IPS DF 6.9 (cell line): Measurements from ENCODE around the gene ASB2.

ENCODE experiments used
- DNase-seq: peaks from one replicate; pipeline ENCODE4 v3.0.0-alpha.2; 2013; ENCODE audit warnings: low read depth, low spot score
- H3K27ac ChIP-seq: one replicate; pipeline ENCODE4 v1.5.1; 2013; ENCODE audit warnings: low read length, control low read depth
- H3K27me3 ChIP-seq: 2 replicates; pipeline ENCODE4 v1.6.1; 2013; ENCODE audit warnings: mild to moderate bottlenecking, low read length; ENCODE audit not compliant: control insufficient read depth, insufficient read depth
- H3K36me3 ChIP-seq: 2 replicates; pipeline ENCODE4 v1.6.1; 2013; ENCODE audit warnings: low read length; ENCODE audit not compliant: control insufficient read depth, insufficient read depth
- H3K4me1 ChIP-seq: 2 replicates; pipeline ENCODE4 v1.6.1; 2013; ENCODE audit warnings: low read length; ENCODE audit not compliant: control insufficient read depth, insufficient read depth
- H3K4me3 ChIP-seq: 2 replicates; pipeline ENCODE4 v1.5.1; 2013; ENCODE audit warnings: mild to moderate bottlenecking, low read length
- H3K9me3 ChIP-seq: 2 replicates; pipeline ENCODE4 v1.6.1; 2013; ENCODE audit warnings: low read length, inconsistent platforms; ENCODE audit not compliant: control insufficient read depth, insufficient read depth
- WGBS: extraction: QIAGEN DNeasy Blood & Tissue Kit; methylation state at CpG from one replicate; pipeline ENCODE4 v1.1.7; 2013; ENCODE audit warnings: mixed read lengths, missing lambda C conversion rate; ENCODE audit not compliant: insufficient read length, insufficient coverage; 5-methylcytosine and 5-hydroxymethylcytosine counted together

The ASB2 gene

DNA sequence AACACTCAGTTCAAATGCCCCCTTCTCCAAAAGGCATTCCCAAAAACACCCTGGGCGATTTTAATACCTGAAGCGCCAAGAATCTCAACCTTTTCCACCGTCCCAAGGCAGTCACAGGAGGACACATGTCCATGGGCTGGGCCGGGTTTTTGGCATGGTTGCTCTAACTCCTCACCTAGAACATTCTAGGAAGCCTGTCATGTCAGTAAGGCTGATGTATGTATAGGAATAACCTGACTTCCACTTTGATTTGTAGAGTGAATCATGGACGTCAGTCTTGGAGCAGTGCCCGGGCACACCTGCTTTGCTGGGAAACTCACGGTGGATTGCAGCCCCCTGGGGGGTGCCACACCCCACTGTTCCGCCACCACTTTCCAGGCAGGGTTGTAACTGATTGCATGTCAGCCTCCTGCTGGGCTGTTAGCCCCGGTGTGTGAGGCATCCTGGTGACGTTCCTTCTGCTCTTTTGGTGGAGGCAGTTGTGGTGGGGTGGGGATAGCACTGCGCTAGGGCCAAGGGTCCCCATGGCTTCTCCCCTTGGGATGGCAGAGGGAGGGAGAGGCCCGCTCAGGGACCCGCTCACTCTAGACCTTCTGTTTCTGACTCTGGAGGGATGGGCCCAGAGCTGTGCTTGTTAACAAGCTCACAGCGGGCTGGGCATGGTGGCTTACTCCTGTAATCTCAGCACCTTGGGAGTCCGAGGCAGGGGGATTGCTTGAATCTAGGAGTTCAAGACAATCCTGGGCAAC is 84.4 kb downstream of the ASB2 start:
- WGBS: no CpG with 5 or more reads among the region's 15 CpGs
- H3K9me3 ChIP-seq: no peaks in the 10 kb centered on the region
- no peaks in the 10 kb centered on the region for H3K27me3 ChIP-seq
- H3K27ac ChIP-seq: no peak overlapping the region
- no peaks in the 10 kb centered on the region for H3K36me3 ChIP-seq
- H3K4me1 ChIP-seq: no peaks in the 10 kb centered on the region
- H3K4me3 ChIP-seq: no peak overlapping the region
- DNase-seq: no peak

DNA sequence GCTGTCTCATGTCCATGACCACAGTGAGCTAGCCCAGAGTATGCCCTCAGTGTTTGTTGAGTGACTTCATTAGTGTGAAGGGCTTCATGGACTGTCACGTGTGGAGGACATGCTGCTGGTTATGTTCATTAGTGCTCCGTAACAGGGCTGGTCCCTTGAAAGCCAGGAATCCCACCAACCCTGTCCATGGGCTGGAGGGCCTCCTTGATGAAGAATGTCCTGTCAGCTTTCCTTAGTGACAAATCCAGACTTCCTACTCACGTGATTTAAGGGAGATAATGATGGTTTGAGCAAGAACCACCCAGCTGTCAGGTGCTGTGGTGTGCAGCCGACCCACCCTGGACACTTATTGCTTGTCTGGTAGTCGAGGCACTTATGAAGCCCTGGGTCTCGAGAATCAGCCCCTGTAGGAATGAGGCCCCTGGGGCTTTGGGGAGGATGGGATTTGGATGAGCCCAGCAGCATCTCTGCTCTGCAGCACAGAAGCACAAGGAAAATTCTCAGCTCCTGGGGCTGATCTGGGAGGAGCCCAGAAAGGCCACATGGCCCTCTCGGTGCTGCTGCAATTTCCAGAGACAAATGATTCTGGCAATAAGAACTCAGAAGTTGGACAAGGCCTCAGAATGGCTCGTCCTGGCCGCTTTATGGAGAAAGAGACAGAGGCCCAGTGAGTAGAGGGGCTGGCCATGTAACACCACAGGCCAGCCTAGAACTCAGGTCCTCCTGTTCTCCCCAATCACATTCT is 86.5 kb downstream of the ASB2 start:
- WGBS: no CpG with 5 or more reads among the region's 9 CpGs
- Histone ChIP-seq H3K4me1 (no peaks in the 10 kb centered on the region), H3K9me3 (no peaks in the 10 kb centered on the region), H3K27me3 (no peaks in the 10 kb centered on the region), H3K27ac (no peak overlapping the region), H3K36me3 (no peaks in the 10 kb centered on the region), H3K4me3 (no peak overlapping the region)
- no peak for DNase-seq

GRCh38 chr14:93888995-93889394 is 87.4 kb downstream of the ASB2 start:
- no peak overlapping the region for H3K27ac ChIP-seq
- H3K36me3 ChIP-seq: no peaks in the 10 kb centered on the region
- DNase-seq: no peak
- H3K4me1 ChIP-seq: no peaks in the 10 kb centered on the region
- no CpG with 5 or more reads among the region's 12 CpGs for WGBS
- H3K9me3 ChIP-seq: no peaks in the 10 kb centered on the region
- H3K4me3 ChIP-seq: no peak overlapping the region
- no peaks in the 10 kb centered on the region for H3K27me3 ChIP-seq

GRCh38 chr14:93884950-93885349 is 91.4 kb downstream of the ASB2 start:
- Histone ChIP-seq H3K36me3 (no peaks in the 10 kb centered on the region), H3K4me3 (no peak overlapping the region), H3K27me3 (no peaks in the 10 kb centered on the region), H3K9me3 (no peaks in the 10 kb centered on the region), H3K27ac (no peak overlapping the region), H3K4me1 (no peaks in the 10 kb centered on the region)
- no peak for DNase-seq
- WGBS: no CpG with 5 or more reads among the region's 1 CpG
